HG03135 (cell line): Measurements from ENCODE around the gene SMAD4.
"Not testable (repeated sequence)": the region's sequence is repeated elsewhere in the genome, so short reads cannot be mapped to it uniquely, and the experiment has no call there.

Experiments
- ATAC-seq: cut with Tn5 transposase; IDR thresholded peaks from one replicate; pipeline ENCODE4 v1.9.1; 2021; ENCODE audit warnings: mild to moderate bottlenecking, moderate library complexity; ENCODE audit not compliant: unreplicated experiment

Gene SMAD4

GRCh38 chr18:51029694-51030536 lies at the start of gene SMAD4:
Gene SMAD4 (plus strand): TSS chr18:51030213. CDS start chr18:51047047, 16,834 bp downstream.
- peak; percentile 84 for ATAC-seq

GRCh38 chr18:50981381-50981780 lies 48.6 kb upstream of the SMAD4 start:
- ATAC-seq = no peak

GRCh38 chr18:50982086-50982801 lies 47.8 kb upstream of the SMAD4 start:
- ATAC-seq = no peak

GRCh38 chr18:50982802-50983179 lies 47.2 kb upstream of the SMAD4 start:
- ATAC-seq = no peak

GRCh38 chr18:50986360-50987087 lies 43.5 kb upstream of the SMAD4 start:
- ATAC-seq = no peak

GRCh38 chr18:50987261-50987660 lies 42.8 kb upstream of the SMAD4 start:
- ATAC-seq = no peak

- no peak for ATAC-seq
These were observed 40.3 kb upstream of the SMAD4 start for GRCh38 chr18:50989711-50990110.

- ATAC-seq = no peak
These were observed 37.7 kb upstream of the SMAD4 start for GRCh38 chr18:50992351-50992762.

- ATAC-seq = no peak
These were observed 36.0 kb upstream of the SMAD4 start for GRCh38 chr18:50994031-50994430.

- not testable (repeated sequence) for ATAC-seq
These were observed 26.8 kb upstream of the SMAD4 start for GRCh38 chr18:51003174-51003573.

- ATAC-seq = no peak
These were observed 23.8 kb upstream of the SMAD4 start for GRCh38 chr18:51006061-51006818.

GRCh38 chr18:51006948-51007789 lies 22.8 kb upstream of the SMAD4 start:
- ATAC-seq = no peak

- no peak for ATAC-seq
These were observed 22.2 kb upstream of the SMAD4 start for GRCh38 chr18:51007790-51008139.

- ATAC-seq = no peak
These were observed 20.9 kb upstream of the SMAD4 start for GRCh38 chr18:51009072-51009471.

GRCh38 chr18:51010218-51010617 lies 19.8 kb upstream of the SMAD4 start:
- ATAC-seq = no peak

- ATAC-seq = no peak
These were observed 18.3 kb upstream of the SMAD4 start for GRCh38 chr18:51011709-51012108.

GRCh38 chr18:51012441-51012840 lies 17.6 kb upstream of the SMAD4 start:
- no peak for ATAC-seq

GRCh38 chr18:51013259-51013658 lies 16.8 kb upstream of the SMAD4 start:
- no peak for ATAC-seq

- ATAC-seq = no peak
These were observed 12.7 kb upstream of the SMAD4 start for GRCh38 chr18:51017140-51017879.
